RWPE1 (cell line): Measurements from ENCODE around the gene KCNQ1.

ENCODE experiments used
- CTCF ChIA-PET: fragments of 350-600 bp; sonication (Branson Sonifier 250); formaldehyde crosslinking; extraction: SDS; loops from one replicate; lab custom pipeline; 2021; lab: Yijun Ruan, JAX
- POLR2A ChIA-PET: fragments of 400-600 bp; formaldehyde crosslinking; extraction: SDS; loops from one replicate; lab custom pipeline; 2020; ENCODE audit warnings: antibody characterized with exemption; ENCODE audit not compliant: low non-redundant PET; lab: Yijun Ruan, JAX
- DNase-seq: peaks from one replicate; pipeline ENCODE4 v3.0.0; 2012; ENCODE audit warnings: low spot score
- H3K27ac ChIP-seq: fragments of 450-650 bp; 2 replicates; pipeline ENCODE4 v1.5.1; 2017
- CTCF ChIP-seq: fragments of 450-650 bp; conservative IDR thresholded peaks from 2 replicates; pipeline ENCODE4 v1.5.1; 2017; ENCODE audit warnings: low read depth, mild to moderate bottlenecking

The KCNQ1 gene

GRCh38 chr11:2738551-2739431 lies 294.0 kb downstream of the KCNQ1 start:
- ChIA-PET CTCF (no interaction called here), POLR2A (no interaction called here)
- TF ChIP-seq CTCF, result no peak
- H3K27ac ChIP-seq, result no peak overlapping the region
- no peak for DNase-seq

- no peak for DNase-seq
- POLR2A ChIA-PET, result no interaction called here
- TF ChIP-seq CTCF, result no peak
- no peak overlapping the region for H3K27ac ChIP-seq
- CTCF ChIA-PET, result no interaction called here
Measured at GRCh38 chr11:2739531-2740274, 294.9 kb downstream of the KCNQ1 start.

- ChIA-PET POLR2A (no interaction called here), CTCF (no interaction called here)
- no peak for DNase-seq
- no peak for TF ChIP-seq CTCF
- H3K27ac ChIP-seq, result no peak overlapping the region
Measured at GRCh38 chr11:2740275-2740940, 295.6 kb downstream of the KCNQ1 start.

- DNase-seq, result no peak
- POLR2A ChIA-PET, result no interaction called here
- CTCF ChIA-PET, result no interaction called here
- peak overlapping the region; percentile 60 for H3K27ac ChIP-seq
- no peak for TF ChIP-seq CTCF
Measured at GRCh38 chr11:2741006-2741376, 296.2 kb downstream of the KCNQ1 start.

- TF ChIP-seq CTCF, result no peak
- peak; percentile 57 for DNase-seq
- H3K27ac ChIP-seq, result peak overlapping the region; percentile 60
- POLR2A ChIA-PET, result no interaction called here
- CTCF ChIA-PET, result no interaction called here
Measured at GRCh38 chr11:2741377-2742131, 296.7 kb downstream of the KCNQ1 start.

GRCh38 chr11:2742201-2742600 lies 297.4 kb downstream of the KCNQ1 start:
- TF ChIP-seq CTCF, result no peak
- POLR2A ChIA-PET, result no interaction called here
- CTCF ChIA-PET, result no interaction called here
- H3K27ac ChIP-seq, result peak overlapping the region; percentile 60
- DNase-seq, result no peak
